KG1 (cell line): ENCODE data around the gene COL6A2.

Source experiments
- DNase-seq: peaks from one replicate; lab custom pipeline; 2025; lab: John Stamatoyannopoulos, UW

COL6A2 gene

DNA sequence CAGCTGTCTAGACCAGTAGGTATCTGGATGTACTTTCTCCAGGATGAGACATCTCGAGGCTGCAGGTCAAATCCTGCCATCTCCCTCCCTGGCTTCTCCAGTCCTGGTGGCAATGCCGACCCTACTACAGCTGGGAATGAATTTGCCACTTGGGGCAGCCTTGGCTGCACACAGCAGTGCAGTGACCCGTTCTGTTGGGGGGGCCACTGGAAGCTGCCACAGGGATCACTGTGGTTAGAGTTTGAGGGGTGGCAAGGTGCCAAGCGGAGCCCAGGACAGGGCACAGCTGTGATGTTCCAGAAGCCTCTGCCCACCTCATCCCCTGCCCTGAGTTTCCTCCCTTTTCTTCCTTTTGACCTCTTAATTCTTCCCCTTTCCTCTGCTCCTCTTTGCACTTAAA lies 17.1 kb downstream of the COL6A2 start:
- no peak for DNase-seq

DNA sequence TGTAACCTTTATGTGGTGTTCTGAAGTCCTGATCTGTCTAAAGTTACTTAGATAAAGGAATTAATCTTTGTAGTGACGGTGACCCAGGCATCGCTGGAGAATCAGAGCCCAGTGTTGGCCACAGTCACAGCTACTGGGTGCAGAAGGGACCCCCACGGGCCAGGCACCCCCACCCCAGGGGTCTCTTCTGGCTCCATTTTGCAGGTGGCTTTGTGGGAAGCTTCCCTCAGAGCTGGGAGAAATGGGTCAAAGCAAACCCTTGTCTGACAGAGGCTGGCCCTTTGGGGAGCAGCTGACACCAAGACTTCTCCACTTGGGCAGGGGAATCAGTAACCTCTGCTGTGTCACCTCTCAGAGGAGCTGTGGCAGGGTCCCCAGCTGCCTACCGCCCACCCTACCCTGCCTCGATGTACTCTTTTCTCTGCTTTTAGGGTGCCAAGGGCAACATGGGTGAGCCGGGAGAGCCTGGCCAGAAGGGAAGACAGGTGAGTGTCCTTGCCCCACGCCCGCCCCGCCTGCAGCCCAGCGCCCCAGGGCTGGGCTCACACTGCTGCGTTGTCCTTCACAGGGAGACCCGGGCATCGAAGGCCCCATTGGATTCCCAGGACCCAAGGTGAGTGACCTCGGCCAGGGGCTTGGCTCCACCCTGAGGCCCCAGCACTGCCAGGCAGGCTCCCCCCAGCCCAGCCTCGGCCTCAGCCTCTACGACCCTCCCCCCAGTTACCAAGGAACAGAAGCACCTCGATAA lies 17.7 kb downstream of the COL6A2 start:
- DNase-seq = no peak

GRCh38 chr21:46116189-46116775 lies 18.4 kb downstream of the COL6A2 start:
- DNase-seq = no peak

DNA sequence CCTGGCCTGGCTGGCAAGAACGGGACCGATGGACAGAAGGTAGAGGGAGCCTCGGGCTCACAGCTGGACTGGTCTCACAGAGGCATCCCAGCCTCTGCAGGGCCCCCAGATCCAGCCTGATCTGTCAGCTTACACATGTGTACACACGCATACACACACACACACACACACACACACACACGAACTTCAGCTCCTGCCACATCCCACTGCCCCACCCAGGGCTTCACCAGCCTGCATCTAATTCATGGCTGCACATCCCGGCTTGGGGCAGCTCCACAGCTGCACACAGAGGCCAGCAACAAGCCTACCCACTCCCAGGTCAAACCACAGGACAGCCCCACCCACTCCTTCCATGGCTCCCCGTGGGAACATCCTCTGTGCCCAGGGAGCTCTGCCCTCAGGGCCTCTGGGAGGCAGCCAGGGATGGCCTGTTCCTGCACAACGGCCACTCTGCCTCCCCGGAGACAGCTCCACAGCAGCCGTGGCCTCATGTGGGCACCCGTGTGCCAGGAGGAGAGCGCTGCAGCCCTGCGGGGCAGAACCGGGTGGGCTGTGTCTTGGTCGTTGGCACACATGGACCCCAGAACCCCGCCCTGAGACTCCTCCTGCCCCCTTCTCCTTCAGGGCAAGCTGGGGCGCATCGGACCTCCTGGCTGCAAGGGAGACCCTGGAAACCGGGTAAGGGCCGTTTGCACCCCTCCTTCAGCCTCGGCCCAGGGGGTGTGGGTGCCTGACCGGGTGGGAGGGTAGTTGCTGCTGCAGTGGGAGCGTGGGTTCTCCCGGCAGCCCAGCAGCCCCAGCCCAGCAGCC lies 19.1 kb downstream of the COL6A2 start:
- DNase-seq = no peak

GRCh38 chr21:46117586-46118315 lies 19.8 kb downstream of the COL6A2 start:
- DNase-seq = no peak

DNA sequence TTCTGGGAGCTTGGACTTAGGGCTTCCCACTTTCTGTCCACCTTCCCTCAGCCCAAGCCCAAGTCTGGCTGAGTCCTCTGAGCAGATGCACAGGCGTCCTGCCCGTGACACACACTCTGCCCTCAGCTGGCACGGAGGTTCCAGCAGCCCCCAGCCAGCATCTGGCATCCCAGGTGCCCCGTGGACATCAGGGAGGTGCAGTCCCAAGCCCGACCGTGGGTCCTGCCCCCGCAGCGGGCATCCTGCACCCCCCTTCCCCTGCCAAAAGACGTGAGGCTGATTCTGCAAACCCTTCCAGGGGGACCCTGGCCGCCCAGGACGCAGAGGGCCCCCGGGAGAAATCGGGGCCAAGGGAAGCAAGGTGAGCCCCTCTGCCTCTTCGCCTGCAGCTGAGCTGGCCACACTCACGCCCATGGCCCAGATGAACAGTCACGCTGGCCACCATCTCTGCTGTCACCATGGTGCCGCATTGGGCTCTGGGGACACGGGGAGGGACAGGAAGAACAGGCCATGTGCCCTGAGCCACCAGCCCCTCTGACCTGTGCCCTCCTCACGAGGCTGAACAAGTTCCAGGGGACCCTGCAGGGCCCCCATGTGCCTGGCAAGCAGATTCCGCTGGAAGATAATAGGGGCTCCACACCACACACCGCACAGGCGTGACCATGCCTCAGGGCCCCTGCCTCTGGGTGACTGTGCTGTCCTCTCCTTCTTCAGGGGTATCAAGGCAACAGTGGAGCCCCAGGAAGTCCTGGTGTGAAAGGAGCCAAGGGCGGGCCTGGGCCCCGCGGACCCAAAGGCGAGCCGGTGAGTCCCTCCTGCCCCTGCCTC lies 20.6 kb downstream of the COL6A2 start:
- no peak for DNase-seq

GRCh38 chr21:46119144-46119636 lies 21.3 kb downstream of the COL6A2 start:
- no peak for DNase-seq

DNA sequence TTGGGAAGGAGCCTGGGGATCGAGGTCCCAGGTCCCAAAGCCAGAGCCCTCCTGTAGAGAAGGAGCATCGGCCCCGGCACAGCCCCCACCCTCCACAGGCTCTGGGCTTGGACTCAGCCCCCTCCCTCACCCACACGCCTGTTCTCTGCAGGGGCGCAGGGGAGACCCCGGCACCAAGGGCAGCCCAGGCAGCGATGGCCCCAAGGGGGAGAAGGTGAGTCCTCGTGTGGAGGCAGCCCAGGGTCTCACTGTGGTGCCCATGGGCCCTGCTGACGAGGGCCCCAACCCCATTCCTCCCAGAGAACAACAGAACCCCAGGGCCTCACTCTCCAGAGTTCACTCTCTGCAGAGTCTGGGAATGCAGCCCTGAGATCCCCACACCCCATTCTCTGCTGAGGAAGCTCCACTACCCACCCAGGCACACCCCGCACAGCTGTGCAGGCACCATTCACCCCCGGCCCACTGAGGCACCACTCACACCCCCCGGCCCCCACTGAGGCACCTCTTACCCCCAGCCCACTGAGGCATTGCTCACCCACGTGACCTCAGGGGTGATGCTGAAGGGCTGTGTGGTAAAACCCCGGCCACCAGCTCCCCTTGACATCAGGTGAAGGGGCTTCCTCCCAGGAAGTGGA lies 21.8 kb downstream of the COL6A2 start:
- no peak for DNase-seq

- no peak for DNase-seq
Observed at GRCh38 chr21:46120301-46121285, 22.7 kb downstream of the COL6A2 start.

GRCh38 chr21:46121286-46122221 lies 23.6 kb downstream of the COL6A2 start:
- DNase-seq = no peak

DNA sequence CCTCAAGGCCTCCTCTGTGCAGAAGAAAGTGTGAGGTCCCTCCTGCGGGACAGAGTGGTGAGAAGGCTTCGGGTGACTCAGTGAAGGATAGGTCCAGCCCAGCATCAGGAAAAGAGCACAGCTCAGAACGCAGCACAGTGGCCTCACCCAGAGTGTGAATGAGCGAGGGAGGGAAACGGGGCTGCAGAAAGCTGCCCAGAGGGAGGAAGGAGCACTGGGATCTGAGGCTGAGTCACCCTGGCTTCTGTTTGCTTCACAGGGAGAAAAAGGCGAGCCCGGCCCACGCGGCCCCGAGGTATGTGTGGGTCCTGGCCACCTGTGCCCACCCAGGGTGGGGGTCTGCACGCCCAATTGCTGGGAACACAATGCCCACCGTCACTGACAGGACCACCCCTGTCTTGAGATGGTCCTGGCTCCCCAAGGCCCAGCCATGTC lies 24.3 kb downstream of the COL6A2 start:
- no peak for DNase-seq

DNA sequence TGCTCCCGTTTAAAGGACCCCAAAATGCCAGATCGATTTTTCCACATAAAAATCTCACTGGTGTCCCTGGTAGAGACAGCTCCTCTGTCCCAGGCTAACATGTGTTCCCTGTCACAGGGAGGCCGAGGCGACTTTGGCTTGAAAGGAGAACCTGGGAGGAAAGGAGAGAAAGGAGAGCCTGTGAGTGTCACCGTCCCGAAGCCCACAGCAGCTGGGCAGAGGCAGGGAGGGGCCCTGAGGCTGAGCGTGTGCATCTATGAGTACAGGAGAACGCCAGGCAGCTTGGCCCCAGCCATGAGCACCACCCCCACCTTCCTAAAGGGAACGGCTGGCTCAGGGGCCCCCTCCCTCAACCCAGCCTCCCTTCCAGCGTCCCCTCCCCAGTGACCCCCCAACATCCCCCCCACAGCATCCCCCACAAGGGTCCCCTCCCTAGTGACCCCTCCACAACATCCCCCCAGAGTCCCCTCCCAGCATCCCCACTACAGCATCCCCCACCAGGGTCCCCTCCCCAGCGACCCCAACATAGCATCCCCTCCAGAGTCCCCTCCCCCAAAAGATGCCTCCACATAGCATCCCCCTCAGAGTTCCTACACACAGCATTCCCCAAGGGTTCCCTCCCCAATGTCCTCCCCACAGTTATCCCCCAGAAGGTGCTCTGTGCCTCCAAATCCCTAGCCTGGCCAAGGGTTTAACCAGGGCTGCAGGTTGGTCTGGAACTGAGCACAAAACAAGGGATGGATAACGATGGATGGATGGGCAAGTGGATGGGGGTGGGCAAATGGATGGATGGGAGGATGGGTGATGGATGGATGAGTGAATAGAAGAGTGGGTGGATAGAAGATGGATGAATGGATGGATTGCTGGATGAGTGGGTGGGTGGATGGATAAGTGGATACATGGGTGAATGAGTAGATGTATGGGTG lies 25.1 kb downstream of the COL6A2 start:
- no peak for DNase-seq

DNA sequence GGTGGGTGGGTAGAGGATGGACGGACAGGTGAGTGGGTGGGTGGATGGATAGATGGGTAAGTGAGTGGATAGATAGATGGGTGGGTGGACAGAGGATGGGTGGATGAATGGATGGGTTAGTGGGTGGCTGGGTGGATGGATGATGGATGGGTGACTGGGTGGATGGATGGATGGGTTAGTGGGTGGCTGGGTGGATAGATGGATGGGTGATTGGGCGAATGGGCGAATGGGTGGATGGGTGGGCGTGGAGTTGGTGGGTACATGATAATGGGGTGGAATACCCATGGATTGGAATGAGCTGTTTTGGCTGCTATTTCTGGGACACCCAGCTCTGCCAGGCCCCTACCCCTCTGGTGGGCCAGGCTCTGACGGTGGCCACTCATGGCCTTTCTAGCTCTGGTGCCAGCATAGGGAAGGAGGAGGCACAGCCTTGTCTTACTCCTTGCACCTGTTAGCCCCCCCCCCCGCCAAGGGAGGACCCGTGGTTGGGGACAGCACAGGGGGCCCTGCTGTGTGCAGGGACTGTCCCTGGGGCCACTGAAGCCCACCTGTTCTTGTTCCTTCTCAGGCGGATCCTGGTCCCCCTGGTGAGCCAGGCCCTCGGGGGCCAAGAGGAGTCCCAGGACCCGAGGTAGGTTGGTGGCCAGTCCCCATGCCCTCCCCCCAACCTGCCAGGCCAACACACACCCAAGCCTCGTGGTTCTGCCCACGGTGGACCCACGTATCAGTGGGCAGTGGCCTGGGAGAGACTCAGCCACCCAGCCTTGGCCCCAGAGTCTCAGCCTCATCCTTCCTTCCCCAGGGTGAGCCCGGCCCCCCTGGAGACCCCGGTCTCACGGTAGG lies 26.4 kb downstream of the COL6A2 start:
- DNase-seq = no peak

GRCh38 chr21:46124926-46125845 lies 27.3 kb downstream of the COL6A2 start:
- DNase-seq = no peak

- no peak for DNase-seq
Observed at GRCh38 chr21:46125846-46126301, 28.0 kb downstream of the COL6A2 start.
